GM21825 (cell line): ENCODE measurements around the gene LMAN1.

Source experiments
- ATAC-seq: cut with Tn5 transposase; IDR thresholded peaks from one replicate; pipeline ENCODE4 v1.9.1; 2021; ENCODE audit warnings: mild to moderate bottlenecking, moderate library complexity; ENCODE audit not compliant: unreplicated experiment

LMAN1 gene, protein sequence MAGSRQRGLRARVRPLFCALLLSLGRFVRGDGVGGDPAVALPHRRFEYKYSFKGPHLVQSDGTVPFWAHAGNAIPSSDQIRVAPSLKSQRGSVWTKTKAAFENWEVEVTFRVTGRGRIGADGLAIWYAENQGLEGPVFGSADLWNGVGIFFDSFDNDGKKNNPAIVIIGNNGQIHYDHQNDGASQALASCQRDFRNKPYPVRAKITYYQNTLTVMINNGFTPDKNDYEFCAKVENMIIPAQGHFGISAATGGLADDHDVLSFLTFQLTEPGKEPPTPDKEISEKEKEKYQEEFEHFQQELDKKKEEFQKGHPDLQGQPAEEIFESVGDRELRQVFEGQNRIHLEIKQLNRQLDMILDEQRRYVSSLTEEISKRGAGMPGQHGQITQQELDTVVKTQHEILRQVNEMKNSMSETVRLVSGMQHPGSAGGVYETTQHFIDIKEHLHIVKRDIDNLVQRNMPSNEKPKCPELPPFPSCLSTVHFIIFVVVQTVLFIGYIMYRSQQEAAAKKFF

DNA sequence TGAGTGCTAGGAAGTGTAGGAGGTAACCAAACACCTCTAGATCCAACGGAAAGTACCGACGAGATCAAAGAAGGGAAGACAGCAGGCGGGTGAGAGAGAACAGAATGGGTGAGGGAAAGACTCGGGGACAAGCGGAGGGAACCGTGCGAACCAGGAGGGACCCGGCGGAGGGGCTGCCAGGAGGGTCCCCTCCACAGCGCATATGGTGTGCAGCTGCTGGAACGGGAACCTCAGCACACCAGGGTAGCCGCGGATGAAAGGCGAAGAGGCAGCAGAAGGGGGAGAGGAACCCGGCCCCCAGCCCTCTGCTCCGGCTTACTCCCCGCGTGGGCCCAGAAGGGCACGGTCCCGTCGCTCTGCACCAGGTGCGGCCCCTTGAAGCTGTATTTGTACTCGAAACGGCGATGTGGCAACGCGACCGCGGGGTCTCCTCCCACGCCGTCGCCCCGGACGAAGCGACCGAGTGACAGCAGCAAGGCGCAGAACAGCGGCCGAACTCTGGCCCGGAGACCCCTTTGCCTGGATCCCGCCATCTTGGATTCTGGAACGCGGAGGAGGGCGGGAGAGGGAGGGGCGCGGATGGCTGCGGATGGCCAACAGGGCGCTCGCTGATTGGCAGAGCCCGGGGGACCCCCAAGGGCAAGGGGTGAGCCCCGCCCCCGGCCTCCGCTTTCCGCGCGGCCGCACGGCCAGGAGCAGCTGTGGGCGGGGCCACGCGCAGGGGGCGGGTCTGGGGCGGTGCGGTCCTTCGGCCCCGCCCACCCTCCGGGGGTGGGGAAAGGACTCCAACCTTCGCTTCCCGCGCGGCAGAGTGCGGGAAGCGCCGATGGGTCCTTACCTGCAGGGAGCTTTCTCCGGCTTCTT, at the start of gene LMAN1:
Gene LMAN1 (minus strand): TSS at position 554 of the 864 bp plus-strand sequence. CDS start 21 bp downstream, at position 533.
- peak; percentile 98 for ATAC-seq

DNA sequence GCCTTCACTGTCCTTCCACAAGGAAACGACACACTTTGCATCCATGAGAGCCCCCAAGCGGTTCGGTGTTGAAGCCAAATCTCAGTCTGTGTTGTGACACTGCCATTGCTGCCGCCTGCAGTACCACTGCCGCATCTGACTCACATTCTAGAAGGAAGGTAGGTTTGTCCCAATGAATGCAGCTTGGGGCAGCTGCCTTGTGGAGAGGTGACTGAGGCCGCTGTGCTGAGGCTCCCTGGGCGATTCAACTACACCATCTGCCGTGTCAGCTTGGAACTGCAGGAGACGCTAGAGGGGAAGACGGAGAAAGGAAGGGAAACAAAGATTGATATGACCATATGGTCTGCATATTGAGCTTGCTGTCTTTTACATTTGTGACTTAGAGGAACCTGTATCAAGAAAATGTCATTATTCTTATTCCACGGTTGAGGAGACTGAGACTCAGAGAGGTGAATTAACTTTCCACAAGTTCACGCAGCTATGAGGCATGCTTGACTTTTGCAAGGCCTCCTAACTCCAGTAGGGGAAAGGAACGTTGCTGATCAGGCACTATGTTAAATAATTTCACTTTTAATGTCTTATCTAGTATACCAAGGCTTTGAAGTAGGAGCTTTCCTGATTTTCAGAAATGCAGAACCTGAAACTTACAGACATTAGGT, 43.5 kb upstream of the LMAN1 start:
- ATAC-seq: peak; percentile 99

DNA sequence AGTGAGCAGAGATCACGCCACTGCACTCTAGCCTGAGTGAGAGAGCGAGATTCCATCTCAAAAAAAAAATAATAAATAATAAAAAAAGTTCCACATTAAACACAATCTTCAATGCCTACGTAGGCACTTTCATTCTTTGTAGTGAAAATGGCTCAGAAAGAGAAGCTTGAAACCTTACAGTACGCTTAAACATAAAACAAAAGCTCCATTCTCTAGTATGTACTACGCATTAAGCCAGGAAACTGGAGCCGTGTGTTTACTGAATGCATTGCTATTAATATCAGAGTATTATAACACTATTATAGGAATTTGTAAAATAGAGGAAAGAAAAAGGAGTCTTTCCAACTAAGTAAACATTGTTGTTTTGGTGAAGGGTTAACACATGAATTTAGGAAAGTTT, 41.3 kb upstream of the LMAN1 start:
- ATAC-seq: no peak

GRCh38 chr18:59395226-59396175, 36.4 kb upstream of the LMAN1 start:
- ATAC-seq: no peak

DNA sequence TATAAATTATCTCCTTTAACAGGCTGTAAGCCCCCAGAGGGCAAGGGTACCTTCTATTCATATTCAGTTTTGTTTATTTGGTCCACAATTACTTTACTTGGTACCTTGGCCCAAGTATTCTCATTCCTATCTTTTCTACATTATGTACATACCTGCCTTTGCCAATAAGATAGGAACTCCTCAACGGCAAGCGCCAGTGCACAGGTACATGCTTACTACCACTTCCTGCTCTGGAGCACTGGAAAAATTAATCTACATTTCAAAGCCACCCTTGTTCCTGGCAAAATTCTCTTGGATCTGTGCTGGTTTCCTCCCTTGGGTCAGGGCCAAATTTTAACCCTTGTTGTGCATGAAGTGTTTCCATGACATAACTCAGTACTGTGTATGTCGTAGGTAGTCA, 34.3 kb upstream of the LMAN1 start:
- no peak for ATAC-seq

GRCh38 chr18:59388817-59389216, 29.8 kb upstream of the LMAN1 start:
- ATAC-seq: no peak

- no peak for ATAC-seq
These were observed 28.9 kb upstream of the LMAN1 start for GRCh38 chr18:59387687-59388565.

GRCh38 chr18:59386909-59387686, 28.0 kb upstream of the LMAN1 start:
- no peak for ATAC-seq

DNA sequence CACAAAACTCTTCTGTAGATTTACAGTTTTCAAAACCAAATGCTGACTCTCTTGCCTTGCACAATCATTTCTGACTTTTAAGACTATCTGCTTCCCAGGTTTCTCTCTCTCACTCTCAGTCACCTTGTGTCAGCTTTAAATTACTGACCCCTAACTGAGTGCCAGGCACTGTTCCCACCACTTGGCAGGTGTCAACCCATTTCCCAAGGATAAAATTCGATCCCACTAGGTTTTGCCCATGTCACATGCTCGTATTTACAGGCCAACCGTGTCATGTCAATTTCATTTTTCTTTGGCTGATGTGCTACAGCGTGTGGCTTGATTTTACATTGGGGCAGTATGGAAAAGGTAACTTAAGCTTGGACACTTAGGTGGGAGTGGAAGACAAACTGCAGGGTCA, 26.1 kb upstream of the LMAN1 start:
- ATAC-seq: no peak

DNA sequence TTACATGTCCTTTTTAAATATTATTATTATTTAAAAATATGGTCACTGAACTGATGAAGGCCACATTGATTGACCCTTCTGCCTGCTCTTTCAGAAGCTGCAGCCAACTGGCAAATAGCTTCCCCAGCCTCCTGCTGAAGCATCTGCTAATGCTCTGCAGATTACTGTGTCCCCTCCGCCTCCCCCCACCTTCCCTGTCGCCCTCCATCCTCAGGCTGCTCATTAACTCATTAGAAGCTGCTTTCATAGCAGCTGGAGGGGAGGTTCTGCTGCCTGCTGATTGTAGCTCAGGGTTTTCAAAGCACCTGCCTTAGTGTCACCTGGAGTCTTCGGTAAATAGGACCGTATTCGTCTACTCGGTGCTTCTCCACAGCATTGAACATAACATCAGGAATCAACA, 24.8 kb upstream of the LMAN1 start:
- ATAC-seq: no peak

- no peak for ATAC-seq
These were observed 23.3 kb upstream of the LMAN1 start for GRCh38 chr18:59382383-59382782.

GRCh38 chr18:59381949-59382348, 22.9 kb upstream of the LMAN1 start:
- ATAC-seq: no peak

- ATAC-seq: no peak
These were observed 21.6 kb upstream of the LMAN1 start for GRCh38 chr18:59380706-59381105.

DNA sequence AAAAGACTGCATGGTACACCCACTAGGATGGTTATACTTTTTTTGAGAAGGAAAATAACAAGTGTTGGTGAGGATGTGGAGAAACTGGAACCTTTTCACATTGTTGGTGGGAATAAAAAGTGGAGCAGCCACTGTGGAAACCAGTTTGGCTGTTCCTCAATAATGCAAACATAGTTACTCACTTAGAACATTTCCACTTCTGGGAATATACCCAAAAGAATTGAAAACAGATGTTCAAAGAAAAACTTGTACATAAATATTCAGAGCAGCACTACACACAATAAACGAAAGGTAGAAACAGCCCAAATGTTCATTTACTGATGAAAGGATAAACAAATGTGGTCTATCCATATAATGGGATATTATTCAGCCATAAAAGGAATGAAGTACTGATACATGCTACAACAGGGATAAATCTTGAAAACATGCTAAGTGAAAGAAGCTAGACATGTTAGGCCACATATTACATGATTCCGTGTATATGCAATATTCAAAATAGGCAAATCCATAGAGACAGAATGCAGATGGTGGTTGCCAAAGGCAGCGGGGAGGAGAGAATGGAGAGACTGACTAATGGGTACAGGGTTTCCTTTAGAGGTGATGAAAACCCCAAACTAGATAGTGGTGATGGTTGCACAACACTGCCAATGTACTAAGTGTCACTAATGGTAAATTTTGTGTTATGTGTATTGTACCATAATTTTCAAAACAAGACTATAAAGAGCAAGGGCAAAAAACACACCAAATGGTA, 20.9 kb upstream of the LMAN1 start:
- ATAC-seq: no peak

DNA sequence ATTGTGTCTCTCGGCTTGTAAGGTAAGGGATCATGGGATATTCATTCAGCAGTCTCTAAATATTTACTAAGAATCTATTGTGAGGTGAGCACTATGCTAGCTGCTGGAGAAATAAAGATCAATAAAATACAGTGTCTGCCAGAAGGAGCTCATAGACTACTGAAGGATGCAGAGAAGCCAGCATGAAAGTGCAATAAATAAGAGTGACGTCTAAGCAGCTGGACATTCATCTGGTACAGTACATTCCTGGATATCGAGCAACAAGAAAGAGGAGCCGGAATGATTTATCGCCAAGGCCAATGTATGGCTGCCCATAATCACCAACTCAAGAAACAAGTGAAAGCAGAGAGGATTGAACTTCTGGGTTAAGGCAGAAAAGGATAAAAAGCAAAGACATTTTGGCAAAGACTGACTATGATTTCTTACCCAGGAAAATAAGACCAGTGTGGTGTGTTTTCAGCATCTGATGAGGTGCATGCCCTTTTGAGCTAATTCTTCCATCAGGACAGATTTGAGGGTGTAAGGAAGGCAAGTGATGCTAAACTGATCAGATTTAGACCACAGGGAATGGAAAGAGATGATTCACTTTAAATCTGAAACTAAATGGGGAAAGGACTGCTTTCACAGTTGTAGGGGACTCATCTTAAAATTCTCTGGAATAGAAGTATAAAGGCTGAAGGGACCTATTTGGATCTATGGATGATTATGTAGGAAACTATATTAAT, 18.7 kb upstream of the LMAN1 start:
- no peak for ATAC-seq

GRCh38 chr18:59376351-59376935, 17.4 kb upstream of the LMAN1 start:
- ATAC-seq: no peak

GRCh38 chr18:59374128-59374527, 15.1 kb upstream of the LMAN1 start:
- ATAC-seq: no peak
